HG02938 (cell line): ENCODE results near the gene NFYA.
A peak's percentile ranks its signal among the peaks of the same experiment; 100 is the strongest.

ENCODE experiments used
- ATAC-seq: cut with Tn5 transposase; IDR thresholded peaks from one replicate; pipeline ENCODE4 v1.9.1; 2021; ENCODE audit warnings: mild to moderate bottlenecking, moderate library complexity; ENCODE audit not compliant: unreplicated experiment

The NFYA gene

GRCh38 chr6:41071923-41072835, 595 bp upstream of the NFYA start, which contains the start of gene OARD1:
TSS of gene OARD1 (minus strand) at chr6:41072356. CDS start at chr6:41071634, 722 bp downstream.
- peak; percentile 65 for ATAC-seq

GRCh38 chr6:41073203-41073967, 611 bp downstream of the NFYA start:
- peak; percentile 28 for ATAC-seq

GRCh38 chr6:41073968-41074691, 1.4 kb downstream of the NFYA start:
- ATAC-seq: no peak

GRCh38 chr6:41074692-41075436, 2.1 kb downstream of the NFYA start:
- ATAC-seq: no peak

- no peak for ATAC-seq
Measured at GRCh38 chr6:41075651-41076626, 3.2 kb downstream of the NFYA start.

GRCh38 chr6:41077536-41077935, 4.8 kb downstream of the NFYA start:
- ATAC-seq: no peak

GRCh38 chr6:41078101-41078500, 5.3 kb downstream of the NFYA start:
- ATAC-seq: no peak

- no peak for ATAC-seq
Measured at GRCh38 chr6:41079080-41079479, 6.3 kb downstream of the NFYA start.

GRCh38 chr6:41080621-41081020, 7.8 kb downstream of the NFYA start:
- no peak for ATAC-seq

GRCh38 chr6:41083072-41083471, 10.3 kb downstream of the NFYA start:
- no peak for ATAC-seq

- no peak for ATAC-seq
Measured at GRCh38 chr6:41085182-41085581, 12.4 kb downstream of the NFYA start.

- no peak for ATAC-seq
Measured at GRCh38 chr6:41088451-41088850, 15.7 kb downstream of the NFYA start.

- no peak for ATAC-seq
Measured at GRCh38 chr6:41090841-41091761, 18.3 kb downstream of the NFYA start.

- ATAC-seq: no peak
Measured at GRCh38 chr6:41092421-41093140, 19.8 kb downstream of the NFYA start.

- ATAC-seq: no peak
Measured at GRCh38 chr6:41093729-41094128, 21.0 kb downstream of the NFYA start.

- ATAC-seq: no peak
Measured at GRCh38 chr6:41097467-41098090, 24.8 kb downstream of the NFYA start.

- ATAC-seq: no peak
Measured at GRCh38 chr6:41098366-41098765, 25.6 kb downstream of the NFYA start.
